ENCODE results near the gene ZCCHC14. TPM values are rescaled to one million over a fixed set of nuclear protein-coding genes. Genes with fewer than 3 reads are reported as not detected.

ZCCHC14 gene
- total and polyA plus RNA-seq, 2 of the 13 experiments (the other 11 are each of a cell fraction or from before 2014, with no cell fraction given), result 12.4 to 12.5 TPM

GRCh38 chr16:87502308-87502969 is 9.6 kb upstream of the ZCCHC14 start:
- CTCF ChIA-PET (ENCODE audit: low intra/inter-chr PET ratio, low total read pairs), result no interaction called here
- POLR2A ChIA-PET, result no interaction called here
- intact Hi-C loops (cut with micrococcal nuclease; ENCODE audit: unreplicated experiment), result no loop called here
- TF ChIP-seq RBM39 (IDR thresholded peaks at IDR 0.05; ENCODE audit: low read depth, low read length, poor library complexity, severe bottlenecking), result no peak
- TF ChIP-seq RBM22 (optimal IDR thresholded peaks at IDR 0.05; ENCODE audit: low read length), result no peak
- no peak for TF ChIP-seq NFIC (IDR thresholded peaks at IDR 0.05; ENCODE audit: low read length)
- 0 out of 2 replicates have a peak, but pooled peaks have one; percentile 22 for TF ChIP-seq DNMT1 (CRISPR knock-in tag; IDR thresholded peaks at IDR 0.05)
- 0 out of 2 replicates have a peak, but pooled peaks have one; percentile 39 for TF ChIP-seq NBN (conservative IDR thresholded peaks at IDR 0.05)
- no peak for TF ChIP-seq REST (IDR thresholded peaks at IDR 0.05; ENCODE audit: borderline replicate concordance in 1 of 2, low read depth in 1 of 2, low read length in 2 of 2)
- TF ChIP-seq ZC3H13 (CRISPR knock-in tag; IDR thresholded peaks at IDR 0.05), result 0 out of 2 replicates have a peak, but pooled peaks have one; percentile 10
- TF ChIP-seq ZBTB40 (IDR thresholded peaks at IDR 0.05), result no peak
- TF ChIP-seq ZBTB40 (CRISPR knock-in tag; IDR thresholded peaks at IDR 0.05), result no peak

More at GRCh38 chr16:87502308-87502969, 9.6 kb upstream of the ZCCHC14 start:
- Histone ChIP-seq H3K27me3 (ENCODE audit: control insufficient read depth in 1 of 2, insufficient read depth in 2 of 2, low read length in 2 of 2) (0 out of 5 replicates have a peak, but pooled peaks cover 0 to 2% of the 10 kb centered on the region in 2 experiments), H3K9me3 (ENCODE audit: low read length) (no peaks in the 10 kb centered on the region), H3K79me2 (ENCODE audit: insufficient read depth, low read length) (no peaks in the 10 kb centered on the region), H3K36me3 (replicated peaks in 1 of 2; ENCODE audit: control insufficient read depth in 1 of 2, insufficient read depth in 2 of 2, low read length in 2 of 2) (no peaks in the 10 kb centered on the region), H3K4me3 (replicated peaks in 1 of 3; ENCODE audit: insufficient read depth in 1 of 3, low read depth in 2 of 3, low read length in 3 of 3) (no peak overlapping the region), H3K27ac (ENCODE audit: extremely low read length, insufficient read depth, low read length) (no peak overlapping the region), H2AFZ (ENCODE audit: low read length) (no peak overlapping the region), H3K9ac (ENCODE audit: insufficient read depth, low read depth, low read length) (no peak overlapping the region), H3K4me1 (ENCODE audit: insufficient read depth, low read length) (peaks cover 69% of the 10 kb centered on the region), H3K4me2 (ENCODE audit: low read depth, low read length) (no peak overlapping the region), H4K20me1 (ENCODE audit: insufficient read depth, low read length) (no peaks in the 10 kb centered on the region)
- in situ Hi-C loops (cut with HindIII; ENCODE audit: extremely low pct_ligation_motif_present, low pct_unique_long_range_greater_than_20kb), result no loop called here
- no TSS peak for BruUV-seq (replicated peaks)
- ATAC-seq (no peak), DNase-seq (ENCODE audit: low spot score) (no peak), FAIRE-seq (peak; percentile 77)
- WGBS (ENCODE audit: low lambda C conversion rate), result 70% methylated on average over 5 of the region's 5 CpGs

All from HepG2 (cell line).